CD4-positive, CD25-positive, alpha-beta regulatory T cell (primary cell): ENCODE data around the gene TMEM179. TPM values are rescaled to one million over a fixed set of nuclear protein-coding genes. Genes with fewer than 3 reads are reported as not detected.

Source experiments
- ATAC-seq, 2 donors: fragments of 150-1000 bp; cut with Tn5 transposase; one replicate each; pipeline ENCODE4 v1.10.0; 2021; ENCODE audit warnings: low read depth in 2 of 2, moderate number of reproducible peaks in 2 of 2, moderate library complexity in 1 of 2
- DNase-seq, 3 donors: peaks; one replicate each; pipeline versions ENCODE4 v3.0.0 to v3.0.0-alpha.2; 2012 to 2022; ENCODE audit warnings: mixed read lengths in 1 of 3
- H3K27ac ChIP-seq: one replicate; pipeline ENCODE4 v1.7.0; 2013; ENCODE audit warnings: mild to moderate bottlenecking, low read length; ENCODE audit not compliant: insufficient read depth, poor library complexity, severe bottlenecking
- H3K27me3 ChIP-seq: one replicate; pipeline ENCODE4 v1.7.0; 2013; ENCODE audit warnings: low read length; ENCODE audit not compliant: control insufficient read depth, insufficient read depth
- H3K36me3 ChIP-seq: one replicate; pipeline ENCODE4 v1.7.0; 2013; ENCODE audit warnings: mild to moderate bottlenecking, low read length, moderate library complexity; ENCODE audit not compliant: control insufficient read depth, insufficient read depth
- H3K4me1 ChIP-seq: 2 replicates; pipeline ENCODE4 v1.7.0; 2013; ENCODE audit warnings: mild to moderate bottlenecking, low read length; ENCODE audit not compliant: insufficient read depth, control insufficient read depth, poor library complexity, severe bottlenecking
- H3K4me3 ChIP-seq: one replicate; pipeline ENCODE4 v1.7.0; 2013; ENCODE audit warnings: low read depth, mild to moderate bottlenecking, low read length, moderate library complexity
- H3K9me3 ChIP-seq, 2 experiments: 1 replicate in 1 of 2; 2 replicates in 1 of 2; pipeline ENCODE4 v1.7.0; 2013; ENCODE audit warnings: low read length in 2 of 2, mild to moderate bottlenecking in 1 of 2, moderate library complexity in 1 of 2; ENCODE audit not compliant: control insufficient read depth in 2 of 2
- H3K27ac Mint-ChIP-seq, 3 donors: one replicate each; pipeline ENCODE4 v1.8.0; 2020 to 2022; ENCODE audit warnings: mild to moderate bottlenecking in 3 of 3, mixed read lengths in 3 of 3, moderate library complexity in 2 of 3
- H3K27me3 Mint-ChIP-seq: one replicate; pipeline ENCODE4 v1.8.0; 2022; ENCODE audit warnings: mild to moderate bottlenecking, mixed read lengths
- H3K36me3 Mint-ChIP-seq: one replicate; pipeline ENCODE4 v1.8.0; 2020; ENCODE audit warnings: mixed read lengths
- H3K4me1 Mint-ChIP-seq, 4 donors: one replicate each; pipeline ENCODE4 v1.8.0; 2020 to 2022; ENCODE audit warnings: mixed read lengths in 4 of 4, mild to moderate bottlenecking in 1 of 4
- H3K4me3 Mint-ChIP-seq, 4 donors: one replicate each; pipeline ENCODE4 v1.8.0; 2020 to 2022; ENCODE audit warnings: mild to moderate bottlenecking in 4 of 4, mixed read lengths in 4 of 4, moderate library complexity in 3 of 4
- H3K9me3 Mint-ChIP-seq, 7 donors: one replicate each; pipeline ENCODE4 v1.8.0; 2020 to 2022; ENCODE audit warnings: mixed read lengths in 7 of 7, mild to moderate bottlenecking in 3 of 7, moderate library complexity in 2 of 7
- polyA plus RNA-seq, 4 donors: library from polyadenylated mRNA; unstranded; fragments of 300-500 nt; fragmentation: Illumina TruSeq; gene quantifications; one replicate each; pipeline ENCODE4 v1.2.3, GENCODE V29; 2021
- total RNA-seq: library from RNA; stranded (reverse); gene quantifications from one replicate; pipeline ENCODE4 v1.2.3, GENCODE V29; 2022

Gene TMEM179
- total and polyA plus RNA-seq, 5 donors from 2014 or later: not detected

DNA sequence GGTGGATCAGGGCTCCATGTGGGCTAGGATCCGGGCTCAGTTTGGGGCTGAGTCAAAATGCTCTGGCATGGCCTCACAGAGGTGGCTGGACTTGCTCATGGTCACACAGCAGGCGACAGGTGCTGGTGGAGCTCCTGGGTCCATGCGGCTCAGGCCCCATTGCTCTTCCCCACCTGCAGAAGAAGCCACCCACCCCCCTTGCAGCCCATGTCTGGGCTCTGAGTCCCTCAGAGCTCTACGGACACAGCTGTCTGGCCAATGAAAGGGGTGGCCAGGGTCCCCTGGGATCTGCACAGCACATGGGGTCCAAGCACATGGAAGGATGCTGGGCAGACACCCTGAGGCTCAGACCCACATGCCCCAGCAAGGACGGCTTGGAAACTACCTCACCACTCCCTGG, 42.0 kb downstream of the TMEM179 start:
- Mint-ChIP-seq H3K36me3 (no peaks in the 10 kb centered on the region), H3K4me1 (peaks cover 0 to 2% (median 0%) of the 10 kb centered on the region in 4 donors), H3K27me3 (no peaks in the 10 kb centered on the region), H3K27ac (no peak overlapping the region), H3K4me3 (no peak overlapping the region), H3K9me3 (no peaks in the 10 kb centered on the region)
- DNase-seq (no peak), ATAC-seq (no peak)
- no peaks in the 10 kb centered on the region for H3K36me3 ChIP-seq
- H3K4me3 ChIP-seq: no peak overlapping the region
- H3K9me3 ChIP-seq: no peaks in the 10 kb centered on the region
- H3K27ac ChIP-seq: no peak overlapping the region
- peaks cover 5% of the 10 kb centered on the region for H3K4me1 ChIP-seq
- H3K27me3 ChIP-seq: no peaks in the 10 kb centered on the region

- H3K9me3 Mint-ChIP-seq: no peaks in the 10 kb centered on the region
- ATAC-seq (no peak), DNase-seq (no peak)
- Histone ChIP-seq H3K4me1 (peaks cover 5% of the 10 kb centered on the region), H3K36me3 (no peaks in the 10 kb centered on the region), H3K4me3 (no peak overlapping the region), H3K27ac (no peak overlapping the region), H3K27me3 (no peaks in the 10 kb centered on the region), H3K9me3 (no peaks in the 10 kb centered on the region)
- H3K4me1 Mint-ChIP-seq: peaks cover 0 to 2% (median 0%) of the 10 kb centered on the region in 4 donors
- H3K27me3 Mint-ChIP-seq: no peaks in the 10 kb centered on the region
- no peaks in the 10 kb centered on the region for H3K36me3 Mint-ChIP-seq
- no peak overlapping the region for H3K27ac Mint-ChIP-seq
- H3K4me3 Mint-ChIP-seq: no peak overlapping the region
Measured at GRCh38 chr14:104561632-104562495, 42.7 kb downstream of the TMEM179 start.

- ATAC-seq (no peak), DNase-seq (no peak)
- Histone ChIP-seq H3K4me1 (peaks cover 5% of the 10 kb centered on the region), H3K4me3 (no peak overlapping the region), H3K27me3 (no peaks in the 10 kb centered on the region), H3K27ac (no peak overlapping the region), H3K9me3 (no peaks in the 10 kb centered on the region), H3K36me3 (no peaks in the 10 kb centered on the region)
- H3K4me3 Mint-ChIP-seq: no peak overlapping the region
- no peak overlapping the region for H3K27ac Mint-ChIP-seq
- no peaks in the 10 kb centered on the region for H3K36me3 Mint-ChIP-seq
- H3K4me1 Mint-ChIP-seq: peaks cover 0 to 2% (median 0%) of the 10 kb centered on the region in 4 donors
- H3K27me3 Mint-ChIP-seq: no peaks in the 10 kb centered on the region
- no peaks in the 10 kb centered on the region for H3K9me3 Mint-ChIP-seq
Measured at GRCh38 chr14:104561124-104561557, 43.4 kb downstream of the TMEM179 start.

DNA sequence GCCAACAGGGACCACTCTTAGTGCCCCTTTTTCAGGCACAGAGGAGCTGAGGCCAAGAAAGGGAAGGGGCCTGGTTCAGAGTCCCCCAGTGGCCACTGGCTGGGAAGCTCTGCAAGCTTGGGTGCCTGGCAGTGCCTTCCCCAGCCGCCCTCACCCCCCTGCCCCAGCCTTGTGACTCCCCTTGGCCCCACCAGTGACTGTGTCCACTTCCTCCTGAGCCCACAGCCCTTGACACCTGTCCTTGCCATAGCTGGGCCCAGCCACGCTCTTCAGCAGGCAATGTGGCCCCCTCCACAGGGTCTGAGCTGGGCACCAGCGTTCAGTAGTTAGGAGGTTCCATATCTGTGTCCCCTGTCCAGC, 44.0 kb downstream of the TMEM179 start:
- no peak overlapping the region for H3K27ac ChIP-seq
- H3K4me1 Mint-ChIP-seq: peaks cover 0 to 2% (median 0%) of the 10 kb centered on the region in 4 donors
- DNase-seq (no peak), ATAC-seq (no peak)
- H3K27ac Mint-ChIP-seq: no peak overlapping the region
- H3K27me3 Mint-ChIP-seq: no peaks in the 10 kb centered on the region
- no peaks in the 10 kb centered on the region for H3K9me3 ChIP-seq
- no peaks in the 10 kb centered on the region for H3K9me3 Mint-ChIP-seq
- no peaks in the 10 kb centered on the region for H3K36me3 ChIP-seq
- H3K4me3 ChIP-seq: no peak overlapping the region
- H3K27me3 ChIP-seq: no peaks in the 10 kb centered on the region
- H3K4me1 ChIP-seq: peaks cover 5% of the 10 kb centered on the region
- H3K36me3 Mint-ChIP-seq: no peaks in the 10 kb centered on the region
- no peak overlapping the region for H3K4me3 Mint-ChIP-seq

GRCh38 chr14:104559804-104560585, 44.6 kb downstream of the TMEM179 start:
- Histone ChIP-seq H3K27ac (no peak overlapping the region), H3K4me3 (no peak overlapping the region), H3K27me3 (no peaks in the 10 kb centered on the region), H3K9me3 (no peaks in the 10 kb centered on the region), H3K4me1 (peaks cover 5% of the 10 kb centered on the region), H3K36me3 (no peaks in the 10 kb centered on the region)
- Mint-ChIP-seq H3K9me3 (peaks cover 0 to 2% (median 0%) of the 10 kb centered on the region in 7 donors), H3K27ac (no peak overlapping the region), H3K4me1 (peaks cover 0 to 2% (median 0%) of the 10 kb centered on the region in 4 donors), H3K27me3 (no peaks in the 10 kb centered on the region), H3K4me3 (no peak overlapping the region), H3K36me3 (no peaks in the 10 kb centered on the region)
- DNase-seq: no peak
- ATAC-seq: no peak

GRCh38 chr14:104559028-104559803, 45.4 kb downstream of the TMEM179 start:
- peaks cover 5% of the 10 kb centered on the region for H3K4me1 ChIP-seq
- H3K27me3 ChIP-seq: no peaks in the 10 kb centered on the region
- Mint-ChIP-seq H3K36me3 (no peaks in the 10 kb centered on the region), H3K27ac (no peak overlapping the region), H3K4me3 (no peak overlapping the region), H3K9me3 (peaks cover 0 to 2% (median 0%) of the 10 kb centered on the region in 7 donors), H3K4me1 (peaks cover 0 to 2% (median 0%) of the 10 kb centered on the region in 4 donors), H3K27me3 (no peaks in the 10 kb centered on the region)
- no peak overlapping the region for H3K4me3 ChIP-seq
- DNase-seq (no peak), ATAC-seq (no peak)
- no peaks in the 10 kb centered on the region for H3K36me3 ChIP-seq
- no peaks in the 10 kb centered on the region for H3K9me3 ChIP-seq
- no peak overlapping the region for H3K27ac ChIP-seq

DNA sequence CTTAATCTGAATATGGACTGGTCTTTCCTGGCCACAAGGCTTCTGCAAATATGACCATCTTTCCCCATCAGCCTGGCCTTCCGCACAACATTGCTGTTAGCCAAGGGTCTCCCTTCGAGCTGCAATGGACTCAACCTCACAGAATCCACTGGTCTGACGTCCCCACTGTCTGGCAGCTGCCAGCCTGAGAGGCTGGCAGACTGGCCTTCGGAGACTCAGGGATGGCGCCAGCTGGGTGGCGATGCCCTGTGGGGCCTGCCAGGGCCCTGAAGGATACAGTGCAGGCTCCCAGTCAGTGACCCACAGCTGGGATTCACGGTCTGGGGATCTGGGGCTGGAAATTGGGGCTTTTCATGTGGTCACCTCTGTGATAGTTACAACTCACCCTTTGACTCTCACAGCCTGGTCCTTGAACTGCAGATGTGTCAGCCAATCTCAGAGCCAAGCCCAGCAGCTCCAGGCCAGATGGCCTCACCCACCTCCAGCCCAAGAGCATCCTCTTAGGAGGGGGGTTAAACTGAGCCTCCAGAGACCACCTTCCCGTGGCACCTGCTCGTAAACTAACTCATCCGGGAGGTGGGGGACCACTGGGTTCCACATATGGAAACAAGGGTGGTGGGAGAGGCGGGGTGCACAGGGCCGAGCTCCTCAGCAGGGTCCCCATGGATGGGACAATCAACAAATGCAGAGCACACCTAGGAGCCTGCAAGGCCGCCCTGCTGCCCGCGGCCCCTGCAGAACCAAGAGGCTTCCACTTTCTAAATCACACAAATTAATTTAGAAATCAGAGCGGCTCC, 46.1 kb downstream of the TMEM179 start:
- ATAC-seq (no peak), DNase-seq (no peak)
- Mint-ChIP-seq H3K9me3 (peaks cover 0 to 2% (median 0%) of the 10 kb centered on the region in 7 donors), H3K27me3 (no peaks in the 10 kb centered on the region), H3K4me3 (no peak overlapping the region), H3K4me1 (no peaks in the 10 kb centered on the region), H3K27ac (no peak overlapping the region), H3K36me3 (no peaks in the 10 kb centered on the region)
- no peak overlapping the region for H3K4me3 ChIP-seq
- H3K36me3 ChIP-seq: no peaks in the 10 kb centered on the region
- H3K9me3 ChIP-seq: no peaks in the 10 kb centered on the region
- H3K27me3 ChIP-seq: no peaks in the 10 kb centered on the region
- H3K4me1 ChIP-seq: no peaks in the 10 kb centered on the region
- no peak overlapping the region for H3K27ac ChIP-seq
